Measurements from ENCODE around the gene SCRT2.

DNA sequence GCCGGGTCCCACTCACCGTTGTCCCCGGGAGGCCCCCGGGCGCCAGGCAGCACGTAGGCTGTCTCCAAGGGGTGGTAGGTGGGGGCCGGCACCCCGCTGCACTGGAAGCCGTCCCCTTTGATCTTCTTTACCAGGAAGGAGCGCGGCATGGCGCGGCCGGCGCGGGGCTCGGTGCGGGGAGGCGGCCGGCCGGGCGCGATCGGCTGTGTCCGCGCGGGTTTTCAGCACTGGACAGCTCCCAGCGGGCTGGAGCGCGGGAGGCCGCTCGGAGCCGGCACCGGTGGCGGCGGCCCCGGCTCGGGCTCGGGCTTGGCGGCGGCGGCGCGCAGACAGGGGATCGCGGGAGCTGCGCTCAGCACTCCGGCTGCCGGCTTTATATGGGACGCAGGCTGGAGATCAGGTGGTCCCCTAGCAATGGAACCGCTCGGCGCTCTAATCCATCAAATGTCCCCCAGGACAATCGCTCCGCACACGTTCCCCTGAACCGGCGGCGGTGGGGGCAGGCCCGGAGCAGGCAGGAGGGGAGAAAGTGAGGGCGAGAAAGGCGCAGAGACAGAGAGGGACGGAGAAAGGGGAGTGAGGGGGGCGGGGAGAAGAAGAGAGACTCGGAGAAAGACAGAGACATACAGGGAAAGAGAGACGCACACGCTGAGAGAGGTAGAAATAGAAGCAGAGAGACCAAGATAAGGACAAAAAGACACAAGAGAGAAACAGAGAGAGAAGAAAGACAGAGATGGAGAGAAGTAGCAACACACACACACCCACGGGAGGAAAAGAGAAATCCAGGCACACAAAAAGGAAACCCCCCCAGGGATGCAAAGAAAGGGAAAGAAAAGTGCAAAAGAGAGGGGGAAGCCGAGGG is at the start of gene SCRT2:
- TF ChIP-seq, protein P1, sequence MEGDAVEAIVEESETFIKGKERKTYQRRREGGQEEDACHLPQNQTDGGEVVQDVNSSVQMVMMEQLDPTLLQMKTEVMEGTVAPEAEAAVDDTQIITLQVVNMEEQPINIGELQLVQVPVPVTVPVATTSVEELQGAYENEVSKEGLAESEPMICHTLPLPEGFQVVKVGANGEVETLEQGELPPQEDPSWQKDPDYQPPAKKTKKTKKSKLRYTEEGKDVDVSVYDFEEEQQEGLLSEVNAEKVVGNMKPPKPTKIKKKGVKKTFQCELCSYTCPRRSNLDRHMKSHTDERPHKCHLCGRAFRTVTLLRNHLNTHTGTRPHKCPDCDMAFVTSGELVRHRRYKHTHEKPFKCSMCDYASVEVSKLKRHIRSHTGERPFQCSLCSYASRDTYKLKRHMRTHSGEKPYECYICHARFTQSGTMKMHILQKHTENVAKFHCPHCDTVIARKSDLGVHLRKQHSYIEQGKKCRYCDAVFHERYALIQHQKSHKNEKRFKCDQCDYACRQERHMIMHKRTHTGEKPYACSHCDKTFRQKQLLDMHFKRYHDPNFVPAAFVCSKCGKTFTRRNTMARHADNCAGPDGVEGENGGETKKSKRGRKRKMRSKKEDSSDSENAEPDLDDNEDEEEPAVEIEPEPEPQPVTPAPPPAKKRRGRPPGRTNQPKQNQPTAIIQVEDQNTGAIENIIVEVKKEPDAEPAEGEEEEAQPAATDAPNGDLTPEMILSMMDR (IDR thresholded peaks at IDR 0.05): no peak
- no peak for TF ChIP-seq ZFX (IDR thresholded peaks at IDR 0.05; ENCODE audit: borderline replicate concordance)

Measured in 22Rv1 (cell line).